Glomerular visceral epithelial cell (primary cell): ENCODE data around the gene PRR5.
A peak's percentile ranks its signal among the peaks of the same experiment; 100 is the strongest.
"Not testable (repeated sequence)": the region's sequence is repeated elsewhere in the genome, so short reads cannot be mapped to it uniquely, and the experiment has no call there.

Experiments
- DNase-seq: peaks from one replicate; pipeline ENCODE4 v3.0.0-alpha.2; 2016; ENCODE audit errors: extremely low spot score

Gene PRR5

DNA sequence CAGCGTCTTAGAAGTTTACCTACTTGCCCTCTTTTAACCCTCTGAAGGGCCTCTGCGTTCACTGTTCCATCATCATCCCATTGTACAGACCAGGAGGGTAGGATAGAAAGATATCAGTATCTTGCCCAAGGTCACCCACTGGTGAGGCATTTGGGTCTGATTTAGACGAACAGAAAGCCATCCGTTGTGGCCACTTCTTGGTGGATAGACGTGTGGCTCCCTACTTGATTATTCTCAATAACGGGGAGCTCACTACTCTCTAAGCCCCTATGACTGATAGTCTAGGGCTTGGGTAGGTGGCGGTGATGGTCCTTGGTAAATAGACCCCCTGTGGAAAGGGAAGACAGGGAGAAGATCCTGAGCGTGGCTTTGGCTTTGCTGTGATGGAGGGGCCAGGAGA lies 28.6 kb upstream of the PRR5 start:
- DNase-seq: no peak

DNA sequence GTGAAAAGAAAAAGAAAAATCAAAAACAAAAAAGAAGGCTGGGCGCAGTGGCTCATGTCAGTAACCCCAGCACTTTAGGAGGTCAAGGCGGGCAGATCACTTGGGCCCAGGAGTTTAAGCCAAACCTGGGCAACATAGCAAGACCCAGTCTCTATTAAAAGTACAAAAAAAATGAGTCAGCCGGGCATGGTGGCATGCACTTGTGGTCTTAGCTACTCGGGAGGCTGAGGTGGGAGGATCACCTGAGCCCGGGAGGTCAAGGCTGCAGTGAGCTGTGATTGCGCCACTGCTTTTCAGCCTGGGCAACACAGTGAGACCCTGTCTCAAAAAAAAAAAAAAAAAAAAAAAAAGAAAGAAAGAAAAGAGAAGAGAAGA lies 26.0 kb upstream of the PRR5 start:
- DNase-seq: not testable (repeated sequence)

DNA sequence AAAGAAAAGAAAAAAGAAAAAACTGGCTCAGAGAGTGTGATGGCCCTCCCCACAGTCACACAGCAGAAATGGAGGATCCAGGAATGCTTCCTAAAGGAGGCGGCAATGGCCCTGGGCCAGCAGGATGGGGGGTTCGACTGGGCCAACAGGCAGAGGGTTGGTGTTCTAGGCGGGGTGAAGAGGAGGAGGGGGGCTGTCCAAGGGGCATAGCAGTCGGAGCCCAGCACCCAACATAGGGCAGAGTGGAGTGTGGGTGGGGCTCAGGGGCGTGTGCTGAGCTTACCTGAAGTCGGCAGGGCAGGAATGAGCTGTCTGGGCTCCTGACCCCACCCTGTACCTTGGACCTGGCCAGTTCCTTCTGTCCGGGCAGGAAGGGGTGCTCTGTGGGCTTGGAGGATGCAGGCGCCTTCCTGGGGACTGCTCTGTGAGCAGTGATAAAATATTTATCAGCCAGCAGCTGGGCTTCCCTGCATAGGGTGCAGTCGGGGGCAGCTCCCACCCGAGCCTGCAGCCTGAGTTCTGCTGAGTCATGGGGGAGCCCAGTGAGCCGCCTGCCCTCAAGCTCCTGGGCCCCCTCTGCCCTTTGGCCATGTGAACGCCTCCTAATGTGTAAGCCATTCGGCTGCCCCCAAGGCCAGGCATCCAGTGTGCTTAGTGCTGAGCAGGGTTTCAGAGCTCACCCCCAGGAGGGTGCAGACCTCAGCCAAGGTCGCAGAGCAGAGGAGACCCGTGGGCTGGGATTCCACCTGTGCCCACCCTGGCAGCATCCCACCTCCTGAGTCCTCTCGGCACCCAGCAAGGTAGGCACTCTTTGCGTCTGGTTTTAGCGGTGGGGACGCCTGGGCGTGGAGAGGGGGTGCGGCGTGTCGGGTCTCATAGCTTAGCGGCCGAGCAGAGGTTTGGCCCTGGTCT lies 25.3 kb upstream of the PRR5 start:
- DNase-seq: peak; percentile 44

DNA sequence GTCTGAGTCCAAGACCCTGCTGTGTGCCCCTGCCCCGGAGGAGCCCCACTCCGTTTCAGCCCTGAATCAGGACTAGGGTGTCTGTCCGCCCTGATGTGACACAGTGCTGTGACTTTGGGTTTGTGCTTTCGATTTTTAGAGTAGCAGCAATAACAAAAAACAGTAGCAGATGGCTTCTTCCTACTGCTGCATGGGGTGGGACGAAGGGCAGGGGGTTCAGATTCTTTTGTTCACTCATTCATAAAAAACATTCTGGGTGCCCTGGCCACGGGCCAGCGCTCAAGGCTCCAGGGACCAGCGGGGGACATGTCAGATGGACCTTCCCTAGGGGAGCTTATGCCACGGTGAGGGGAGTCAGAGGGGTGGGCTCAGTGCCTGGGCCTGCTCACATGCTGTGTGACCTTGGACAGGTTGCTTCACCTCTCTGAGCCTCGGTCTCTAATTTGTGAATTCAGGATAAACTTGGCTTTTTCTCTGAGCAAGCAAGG lies 24.6 kb upstream of the PRR5 start:
- no peak for DNase-seq

DNA sequence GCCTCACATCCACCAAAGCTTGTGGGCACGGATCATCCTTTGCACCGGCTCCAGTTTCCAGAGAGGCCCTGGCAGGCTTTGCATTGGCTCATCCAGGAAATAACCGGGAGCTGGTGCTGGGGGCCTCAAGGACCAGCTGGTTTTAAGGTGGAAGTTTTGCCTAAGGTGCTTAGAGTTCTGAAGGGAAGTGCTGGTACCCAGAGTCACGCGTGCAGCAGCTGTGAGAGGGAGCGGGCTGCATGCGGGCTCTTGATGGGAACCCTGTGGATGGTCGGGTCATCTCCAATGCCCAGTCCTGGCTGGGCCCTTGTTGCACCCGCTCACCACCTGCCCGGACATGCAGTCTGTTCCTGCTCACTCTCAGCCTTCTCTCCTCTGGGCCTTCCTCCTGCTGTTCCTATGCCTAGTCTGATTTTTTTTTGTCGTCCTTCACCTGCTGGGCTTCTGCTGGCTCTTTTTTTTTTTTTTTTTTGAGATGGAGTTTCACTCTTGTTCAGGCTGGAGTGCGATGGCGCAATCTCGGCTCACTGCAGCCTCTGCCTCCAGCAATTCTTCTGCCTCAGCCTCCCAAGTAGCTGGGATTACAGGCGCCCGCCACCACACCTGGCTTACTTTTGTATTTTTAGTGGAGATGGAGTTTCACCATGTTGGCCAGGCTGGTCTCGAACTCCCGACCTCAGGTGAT lies 24.0 kb upstream of the PRR5 start:
- DNase-seq: no peak

DNA sequence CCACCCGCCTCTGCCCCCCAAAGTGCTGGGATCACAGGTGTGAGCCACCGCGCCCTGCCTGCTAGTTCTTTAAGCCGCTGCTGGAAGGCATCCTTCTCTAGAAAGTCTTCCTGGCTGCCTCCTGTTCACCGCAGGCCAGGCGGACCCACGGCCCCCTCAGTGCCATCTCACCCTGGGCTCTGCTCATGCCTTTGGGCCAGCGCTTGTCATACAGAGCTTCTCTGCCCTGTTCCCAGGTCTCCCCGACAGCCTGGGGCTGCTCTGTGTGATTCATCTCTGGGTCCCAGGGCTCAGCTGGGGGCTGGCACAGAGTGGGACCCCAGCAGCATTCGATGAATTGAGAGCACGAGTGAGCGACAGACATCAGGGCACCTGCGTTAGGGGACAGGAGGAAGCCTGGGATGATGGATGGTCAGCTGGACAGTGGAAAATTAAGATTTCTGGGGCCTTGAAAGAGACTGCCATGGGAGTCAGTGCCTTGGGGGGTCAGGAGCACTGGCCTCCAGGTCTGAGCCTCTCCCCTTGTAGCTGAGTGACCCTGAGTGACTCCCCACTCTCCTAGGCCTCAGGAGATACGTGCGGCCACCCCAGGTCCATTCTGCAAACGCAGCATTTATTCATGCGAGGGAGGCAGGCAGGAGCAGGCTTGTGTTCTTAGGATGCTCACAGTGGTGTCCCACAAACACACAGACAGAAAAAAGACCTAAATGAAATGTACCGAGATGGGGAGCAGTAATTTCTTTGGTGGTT lies 23.3 kb upstream of the PRR5 start:
- no peak for DNase-seq

DNA sequence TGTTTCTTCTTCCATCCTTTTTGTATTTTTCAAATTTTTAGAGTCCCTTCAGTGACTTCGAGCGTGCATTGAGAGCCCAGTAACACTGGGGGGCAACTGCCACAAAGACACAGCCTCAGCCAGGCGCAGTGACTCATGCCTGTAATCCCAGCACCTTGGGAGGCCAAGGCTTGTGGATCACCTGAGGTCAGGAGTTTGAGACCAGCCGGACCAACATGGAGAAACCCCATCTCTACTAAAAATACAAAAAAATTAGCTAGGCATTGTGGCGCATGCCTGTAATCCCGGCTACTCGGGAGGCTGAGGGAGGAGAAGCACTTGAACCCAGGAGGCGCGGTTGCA lies 22.7 kb upstream of the PRR5 start:
- DNase-seq: not testable (repeated sequence)

DNA sequence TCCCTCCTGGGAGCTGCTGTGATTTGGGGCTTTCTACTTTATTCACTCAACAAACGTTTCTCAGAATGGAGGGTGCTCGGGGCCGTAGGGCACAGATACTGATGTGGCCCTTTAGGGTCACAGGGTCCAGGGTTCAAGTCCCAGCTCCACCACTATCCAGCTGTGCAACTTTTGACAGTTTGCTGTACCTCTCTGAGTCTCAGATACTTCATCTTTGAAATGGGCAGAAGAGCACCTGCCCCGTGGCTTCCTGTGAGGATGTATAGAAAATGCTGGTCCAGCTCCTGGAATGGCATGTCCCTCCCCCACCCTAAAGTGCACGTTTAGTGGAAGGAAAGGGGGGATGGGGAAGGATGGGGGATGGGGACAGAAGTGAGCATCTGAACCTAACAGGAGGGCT lies 21.9 kb upstream of the PRR5 start:
- no peak for DNase-seq

DNA sequence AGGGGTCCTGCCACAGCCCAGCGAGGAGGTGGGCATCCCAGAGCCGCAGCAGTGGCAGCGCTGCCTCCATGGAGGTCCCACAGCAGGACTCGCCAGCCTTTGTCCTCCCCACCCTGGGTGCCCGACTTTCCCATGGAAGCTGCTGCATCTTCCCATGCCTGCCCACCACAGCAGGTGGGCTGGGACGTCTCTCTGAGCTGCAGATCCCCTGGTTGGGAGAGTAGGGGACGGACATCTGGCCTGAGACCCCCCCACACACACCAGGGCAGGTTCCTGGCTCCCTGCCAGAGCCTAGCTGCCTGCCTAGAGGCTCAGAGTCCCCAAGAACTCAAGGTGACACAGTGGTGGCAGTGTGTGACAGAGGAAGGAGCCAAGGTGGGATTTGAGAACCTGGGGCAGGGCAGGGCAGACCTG lies 21.5 kb upstream of the PRR5 start:
- DNase-seq: no peak

DNA sequence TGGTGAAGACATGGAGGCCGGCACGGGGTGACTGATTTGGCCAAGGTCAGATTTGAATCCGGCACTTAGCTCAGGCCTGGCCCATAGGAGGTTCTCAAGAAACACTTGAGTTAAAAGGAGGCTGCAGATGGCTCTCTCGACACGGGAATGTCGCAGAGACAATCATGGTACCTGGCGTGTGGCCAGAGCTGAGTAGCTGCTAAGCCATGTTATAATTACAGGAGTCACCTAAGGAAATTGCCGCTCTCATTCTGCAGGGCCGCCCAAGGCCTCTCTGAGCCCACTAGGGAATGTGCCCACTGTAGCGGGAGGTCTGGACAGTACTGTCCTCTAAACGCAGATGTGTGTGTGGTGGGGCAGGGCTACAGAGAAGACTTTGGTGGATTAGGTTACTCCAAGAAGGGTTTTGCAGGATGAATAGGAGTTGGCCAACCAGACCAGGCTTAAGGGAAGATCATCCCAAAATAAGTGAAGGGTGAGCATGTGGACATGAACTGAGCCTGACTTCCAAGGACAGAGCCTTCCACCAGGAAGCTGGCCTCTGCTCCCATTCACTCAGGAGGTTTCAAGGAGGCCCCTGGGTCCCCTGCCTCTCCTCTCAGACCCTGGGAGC lies 19.3 kb upstream of the PRR5 start:
- no peak for DNase-seq

DNA sequence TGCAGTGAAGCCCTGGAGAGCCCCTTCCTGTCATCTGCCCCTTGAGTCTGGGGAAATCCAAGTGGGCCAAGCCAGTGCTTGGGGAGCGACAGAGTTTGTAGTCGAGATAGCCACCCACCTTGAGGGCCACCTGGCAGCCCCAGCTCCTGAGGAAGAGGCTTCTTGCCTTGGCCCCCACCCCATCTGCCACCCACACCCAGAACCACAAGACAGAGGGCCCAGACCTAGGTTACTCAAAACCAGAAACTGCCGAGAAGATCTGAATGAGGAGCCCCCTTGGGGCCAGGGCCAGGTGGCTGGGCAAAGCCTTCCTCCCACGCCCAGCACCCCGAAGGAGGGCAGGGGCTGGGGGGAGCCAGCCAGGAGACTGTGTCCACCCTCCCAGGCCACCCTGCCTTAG lies 18.8 kb upstream of the PRR5 start:
- DNase-seq: no peak

DNA sequence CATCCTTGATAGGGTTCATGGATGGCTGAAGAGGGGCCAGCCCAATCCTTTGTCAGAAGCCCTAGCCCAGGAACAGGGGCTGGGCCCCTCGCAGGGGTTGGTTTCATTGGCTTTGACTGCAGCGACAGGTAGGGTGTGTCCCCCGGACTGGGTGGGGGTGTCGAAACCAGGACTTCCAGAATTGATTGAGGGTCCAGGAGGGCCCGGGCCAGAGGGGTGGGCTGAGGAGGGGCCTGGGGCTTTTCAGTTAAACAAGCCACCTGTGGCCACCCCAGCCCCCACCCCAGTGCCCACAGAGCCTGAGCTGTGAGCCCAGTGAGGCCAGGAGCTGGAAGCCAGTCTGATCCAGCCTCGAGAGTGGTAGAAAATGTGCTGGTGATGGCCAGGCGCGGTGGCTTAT lies 18.1 kb upstream of the PRR5 start:
- DNase-seq: no peak

DNA sequence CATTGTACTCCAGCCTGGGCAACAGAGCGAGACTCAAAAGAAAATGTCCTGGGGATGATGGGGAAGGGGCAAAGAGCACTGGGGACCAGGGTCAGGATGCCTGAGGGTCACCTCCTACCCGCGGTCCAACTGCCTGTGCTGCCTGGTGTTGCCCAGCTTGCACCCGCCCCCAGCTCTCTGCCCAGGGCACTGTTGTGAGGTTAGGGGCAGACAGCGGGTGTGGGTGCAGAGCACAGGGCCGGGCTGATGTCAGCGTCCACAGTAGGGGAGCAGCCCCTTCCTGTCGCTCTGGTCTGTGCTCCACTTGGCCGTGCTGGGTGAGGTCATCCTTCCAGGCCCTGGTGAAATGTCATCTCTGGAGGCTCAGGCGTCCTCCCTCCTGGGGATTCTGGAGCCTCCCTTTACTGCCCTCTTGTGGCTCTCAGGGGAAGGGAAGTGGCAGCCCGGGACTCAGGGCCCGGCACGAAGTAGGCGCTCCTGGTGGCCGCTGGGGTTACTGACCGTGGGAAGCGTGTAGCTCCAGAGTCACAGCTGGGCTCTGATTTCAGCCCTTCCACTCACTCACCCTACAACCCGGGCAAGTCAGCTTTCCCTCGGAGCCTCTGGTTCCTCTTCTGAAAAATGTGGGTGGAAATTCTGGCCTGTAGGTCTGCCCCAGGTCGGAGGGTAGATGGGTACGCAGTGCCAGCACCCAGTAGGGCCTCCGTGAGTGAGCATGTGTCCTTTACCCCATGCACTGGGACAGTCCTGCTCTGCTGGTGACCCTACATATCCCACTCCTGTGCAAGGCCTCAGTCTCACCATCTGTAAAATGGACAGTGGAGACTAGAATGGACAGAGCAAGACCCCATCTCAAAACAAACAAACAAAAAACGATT lies 17.3 kb upstream of the PRR5 start:
- DNase-seq: peak; percentile 95

DNA sequence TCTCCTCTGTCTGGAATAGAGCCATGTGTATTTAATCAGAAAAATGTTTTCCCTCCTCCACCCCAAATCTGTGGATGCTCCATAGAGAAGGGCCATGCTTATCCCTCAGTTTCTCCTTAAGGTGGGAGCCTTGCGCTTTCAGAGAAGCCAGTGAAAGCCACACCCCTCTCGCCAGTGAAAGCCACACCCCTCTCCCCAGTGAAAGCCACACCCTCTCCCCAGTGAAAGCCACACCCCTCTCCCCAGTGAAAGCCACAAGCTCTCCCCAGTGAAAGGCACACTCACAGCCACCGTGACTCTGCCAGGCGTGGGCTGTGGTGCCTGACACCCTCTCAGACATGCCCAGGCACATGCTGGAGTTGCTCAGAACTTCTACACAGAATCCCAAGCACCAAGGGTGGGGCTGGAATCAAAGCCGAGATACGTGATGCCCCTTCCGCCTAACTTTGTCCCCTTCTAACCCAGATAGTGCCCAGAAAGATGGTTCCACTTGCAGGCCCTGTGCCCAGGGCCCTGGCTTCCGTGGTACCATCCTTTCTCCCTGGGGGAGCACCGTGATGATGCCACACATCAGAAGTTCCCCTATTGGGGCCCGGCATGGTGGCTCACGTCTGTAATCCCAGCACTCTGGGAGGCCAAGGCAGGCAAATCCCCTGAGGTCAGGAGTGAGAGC lies 16.5 kb upstream of the PRR5 start:
- DNase-seq: peak; percentile 67

DNA sequence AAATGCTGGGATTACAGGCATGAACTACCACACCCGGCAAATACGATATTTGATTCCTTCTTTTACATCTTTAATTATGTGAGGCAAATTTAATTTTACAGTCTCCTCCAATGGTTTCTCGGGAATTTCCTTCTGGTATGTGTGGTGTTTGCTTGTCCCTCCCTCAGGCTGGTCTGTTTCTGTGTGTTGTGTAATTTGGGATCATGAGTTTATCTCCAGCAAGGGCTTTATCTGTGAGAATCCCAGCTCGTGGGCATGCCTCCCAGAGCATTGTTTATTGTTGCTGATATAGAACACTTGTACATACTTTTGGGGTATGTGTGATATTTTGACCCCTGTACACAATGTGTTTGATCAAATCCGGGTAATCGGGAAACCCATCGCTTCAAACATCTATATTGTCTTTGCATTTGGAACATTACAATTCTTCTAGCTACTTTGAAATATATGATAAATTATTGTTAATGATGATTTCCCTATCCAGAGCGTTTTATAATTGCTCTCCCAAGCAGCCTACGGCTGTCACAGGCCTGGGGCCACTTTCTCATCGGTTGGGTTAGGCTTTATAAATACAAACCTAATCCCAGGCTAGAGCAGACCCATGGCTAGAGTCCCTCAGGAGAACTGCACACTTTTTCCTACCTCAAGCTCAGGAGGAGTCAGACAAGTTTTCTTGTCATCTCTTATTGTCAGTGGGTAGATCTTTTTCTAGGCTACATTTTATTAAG lies 15.0 kb upstream of the PRR5 start:
- no peak for DNase-seq

DNA sequence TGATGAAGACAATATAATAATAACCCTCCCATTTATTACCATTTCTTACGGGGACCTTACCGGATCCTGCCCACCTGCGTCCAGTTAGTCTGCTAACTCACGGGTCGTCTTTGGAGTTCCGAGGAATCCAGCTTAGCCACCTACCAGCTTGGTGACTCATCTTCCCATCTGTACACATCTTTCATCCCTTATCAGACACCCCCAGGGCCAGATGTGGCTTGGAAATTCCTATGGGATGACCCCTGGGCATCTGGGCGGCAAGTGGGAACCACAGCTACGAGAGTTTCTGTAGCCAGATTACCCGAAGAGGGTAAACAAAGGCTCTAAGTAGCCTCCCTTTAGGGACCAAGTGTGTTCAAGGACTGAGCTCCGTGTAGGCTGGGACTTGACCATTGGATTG lies 12.8 kb upstream of the PRR5 start:
- no peak for DNase-seq

DNA sequence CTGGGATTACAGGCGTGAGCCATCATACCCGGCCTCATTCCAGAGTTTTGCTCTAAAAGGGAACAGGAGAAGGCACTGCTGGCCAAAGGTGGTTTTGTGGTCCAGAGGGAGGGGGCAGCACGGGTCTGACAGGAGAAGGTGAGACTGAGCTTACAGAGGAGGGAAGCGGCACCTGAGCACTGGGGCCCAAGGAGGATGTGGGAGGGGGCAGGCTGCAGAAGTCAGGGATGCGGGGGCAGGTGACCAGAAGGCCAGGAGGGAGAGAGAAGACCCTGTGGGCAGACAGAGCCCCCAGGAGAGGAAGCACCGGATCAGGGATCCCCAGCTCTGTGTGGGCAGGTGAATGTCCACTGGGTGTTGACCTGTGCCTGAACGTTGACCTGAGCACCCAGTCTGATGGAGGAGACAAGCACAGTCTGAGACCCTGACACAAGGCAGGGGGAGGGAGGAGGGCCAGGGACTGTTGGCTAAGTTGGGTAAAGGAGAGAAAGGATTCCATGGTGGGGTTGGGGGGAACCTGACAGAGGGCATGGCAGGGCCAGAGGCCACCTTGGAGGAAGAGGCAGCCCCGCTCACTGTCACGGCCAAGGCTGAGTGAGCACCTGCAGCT lies 12.0 kb upstream of the PRR5 start:
- DNase-seq: no peak

DNA sequence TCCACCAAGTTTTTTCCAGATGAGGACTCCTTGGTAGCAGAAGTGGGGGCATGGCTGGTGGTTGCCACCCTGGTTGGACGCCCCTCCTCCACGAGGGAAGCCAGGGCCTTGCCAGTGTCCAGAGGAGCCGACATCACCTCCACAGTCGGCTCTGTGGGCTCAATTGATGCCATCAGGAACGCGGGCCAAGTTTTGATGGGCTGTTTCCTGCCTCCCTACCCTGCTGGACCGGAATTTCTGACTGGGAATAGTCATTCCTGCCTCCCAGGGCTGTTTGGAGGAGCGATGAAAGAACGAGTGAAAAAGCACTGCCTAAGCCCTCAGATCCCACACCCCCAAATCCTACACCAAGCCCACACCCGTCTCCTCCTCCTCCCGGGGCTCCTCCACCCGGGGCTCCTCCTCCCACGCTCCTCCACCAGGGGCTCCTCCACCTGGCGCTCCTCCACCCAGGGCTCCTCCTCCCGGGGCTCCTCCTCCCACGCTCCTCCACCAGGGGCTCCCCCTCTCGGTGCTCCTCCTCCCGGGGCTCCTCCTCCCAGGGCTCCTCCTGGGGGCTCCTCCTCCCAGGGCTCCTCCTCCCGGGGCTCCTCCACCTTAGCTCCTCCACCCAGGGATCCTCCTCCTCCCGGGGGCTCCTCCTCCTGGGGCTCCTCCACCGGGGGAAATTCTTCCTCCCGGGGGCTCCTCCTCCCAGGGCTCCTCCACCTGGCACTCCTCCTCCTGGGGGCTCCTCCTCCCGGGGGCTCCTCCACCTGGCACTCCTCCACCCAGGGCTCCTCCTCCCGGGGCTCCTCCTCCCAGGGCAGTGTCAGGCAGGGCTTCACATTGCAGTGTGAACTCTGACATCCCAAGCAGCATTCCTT lies 10.0 kb upstream of the PRR5 start:
- DNase-seq: no peak

DNA sequence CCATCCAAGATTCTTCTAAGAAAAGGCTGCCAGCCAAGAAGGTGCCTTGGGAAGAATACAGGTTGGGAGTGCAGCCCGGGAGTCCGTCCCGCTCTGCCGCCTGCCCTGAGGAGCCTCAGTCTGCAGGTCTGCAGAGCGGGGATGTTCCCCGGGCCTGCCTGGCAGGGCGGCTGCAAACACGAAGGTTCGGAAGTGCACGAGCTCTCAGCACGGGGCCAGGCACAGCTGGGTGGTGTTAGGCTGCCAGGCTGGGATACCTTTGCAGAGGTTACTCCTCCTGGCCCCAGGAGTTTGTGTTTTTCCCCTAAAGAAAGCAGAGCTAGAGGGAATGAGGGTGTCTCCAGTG lies 9.4 kb upstream of the PRR5 start:
- no peak for DNase-seq
